ENCODE measurements around the gene RASL10A. TPM values are rescaled to one million over a fixed set of nuclear protein-coding genes. Genes with fewer than 3 reads are reported as not detected.
A peak's percentile ranks its signal among the peaks of the same experiment; 100 is the strongest.

The RASL10A gene
- total RNA-seq, 1 experiment from 2014 or later = 1.6 TPM

DNA sequence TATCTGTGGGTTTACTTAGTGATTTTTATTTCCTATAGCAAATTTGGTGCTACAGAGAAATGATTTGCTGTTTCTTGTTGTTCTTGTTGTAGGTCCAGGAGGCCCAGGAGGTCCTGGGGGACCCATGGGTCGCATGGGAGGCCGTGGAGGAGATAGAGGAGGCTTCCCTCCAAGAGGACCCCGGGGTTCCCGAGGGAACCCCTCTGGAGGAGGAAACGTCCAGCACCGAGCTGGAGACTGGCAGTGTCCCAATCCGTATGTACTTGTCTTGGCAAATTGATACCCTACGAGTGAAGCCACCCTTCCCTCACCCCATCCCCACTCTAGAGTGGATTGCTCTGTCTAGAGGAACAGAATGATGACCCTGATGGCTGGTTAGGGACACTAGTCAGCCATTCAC lies 16.9 kb downstream of the RASL10A start:
- Mint-ChIP-seq H3K4me1 (ENCODE audit: low read depth, unreplicated experiment) (no peaks in the 10 kb centered on the region), H3K4me3 (ENCODE audit: low read depth, unreplicated experiment) (no peak overlapping the region), H3K27ac (ENCODE audit: unreplicated experiment) (peak overlapping the region; percentile 1), H3K27me3 (ENCODE audit: unreplicated experiment) (no peaks in the 10 kb centered on the region), H3K36me3 (ENCODE audit: insufficient read depth, unreplicated experiment) (peaks cover 88% of the 10 kb centered on the region), H3K9me3 (ENCODE audit: low read depth, unreplicated experiment) (no peaks in the 10 kb centered on the region)
- CTCF ChIA-PET = interaction anchor here (0.6 kb wide), 2 partner anchors 47 to 293 kb away, joined by 5 to 6 read pairs; no protein-coding TSS in a partner anchor
- intact Hi-C loops (cut with micrococcal nuclease; ENCODE audit: unreplicated experiment) = no loop called here
- TF ChIP-seq, protein P1, sequence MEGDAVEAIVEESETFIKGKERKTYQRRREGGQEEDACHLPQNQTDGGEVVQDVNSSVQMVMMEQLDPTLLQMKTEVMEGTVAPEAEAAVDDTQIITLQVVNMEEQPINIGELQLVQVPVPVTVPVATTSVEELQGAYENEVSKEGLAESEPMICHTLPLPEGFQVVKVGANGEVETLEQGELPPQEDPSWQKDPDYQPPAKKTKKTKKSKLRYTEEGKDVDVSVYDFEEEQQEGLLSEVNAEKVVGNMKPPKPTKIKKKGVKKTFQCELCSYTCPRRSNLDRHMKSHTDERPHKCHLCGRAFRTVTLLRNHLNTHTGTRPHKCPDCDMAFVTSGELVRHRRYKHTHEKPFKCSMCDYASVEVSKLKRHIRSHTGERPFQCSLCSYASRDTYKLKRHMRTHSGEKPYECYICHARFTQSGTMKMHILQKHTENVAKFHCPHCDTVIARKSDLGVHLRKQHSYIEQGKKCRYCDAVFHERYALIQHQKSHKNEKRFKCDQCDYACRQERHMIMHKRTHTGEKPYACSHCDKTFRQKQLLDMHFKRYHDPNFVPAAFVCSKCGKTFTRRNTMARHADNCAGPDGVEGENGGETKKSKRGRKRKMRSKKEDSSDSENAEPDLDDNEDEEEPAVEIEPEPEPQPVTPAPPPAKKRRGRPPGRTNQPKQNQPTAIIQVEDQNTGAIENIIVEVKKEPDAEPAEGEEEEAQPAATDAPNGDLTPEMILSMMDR (IDR thresholded peaks at IDR 0.05; ENCODE audit: unreplicated experiment) = no peak
- DNase-seq = no peak
- no TSS peak for BruUV-seq (replicated peaks)

DNA sequence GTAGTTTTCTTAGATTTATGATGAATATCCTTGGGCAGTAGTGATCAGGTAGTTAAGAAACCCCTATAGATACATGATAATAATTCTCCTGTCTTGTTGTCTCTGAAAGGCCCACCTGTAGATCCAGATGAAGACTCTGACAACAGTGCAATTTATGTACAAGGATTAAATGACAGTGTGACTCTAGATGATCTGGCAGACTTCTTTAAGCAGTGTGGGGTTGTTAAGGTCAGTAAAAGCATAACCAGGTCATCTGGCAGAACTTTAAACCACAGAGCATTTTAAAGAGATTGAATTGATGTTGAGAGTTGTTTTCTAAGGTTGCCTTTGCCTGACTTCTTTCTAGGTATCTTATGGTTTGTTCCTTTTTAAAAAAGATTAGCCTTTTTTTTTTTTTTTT lies 23.1 kb downstream of the RASL10A start:
- no peak for DNase-seq
- TF ChIP-seq, protein P1 (IDR thresholded peaks at IDR 0.05; ENCODE audit: unreplicated experiment) = no peak
- no peaks in the 10 kb centered on the region for H3K9me3 Mint-ChIP-seq (ENCODE audit: low read depth, unreplicated experiment)
- CTCF ChIA-PET = no interaction called here
- H3K36me3 Mint-ChIP-seq (ENCODE audit: insufficient read depth, unreplicated experiment) = peaks cover 89% of the 10 kb centered on the region
- H3K4me3 Mint-ChIP-seq (ENCODE audit: low read depth, unreplicated experiment) = no peak overlapping the region
- BruUV-seq (replicated peaks) = no TSS peak
- H3K27ac Mint-ChIP-seq (ENCODE audit: unreplicated experiment) = no peak overlapping the region
- intact Hi-C loops (cut with micrococcal nuclease; ENCODE audit: unreplicated experiment) = no loop called here
- no peaks in the 10 kb centered on the region for H3K4me1 Mint-ChIP-seq (ENCODE audit: low read depth, unreplicated experiment)
- no peaks in the 10 kb centered on the region for H3K27me3 Mint-ChIP-seq (ENCODE audit: unreplicated experiment)

DNA sequence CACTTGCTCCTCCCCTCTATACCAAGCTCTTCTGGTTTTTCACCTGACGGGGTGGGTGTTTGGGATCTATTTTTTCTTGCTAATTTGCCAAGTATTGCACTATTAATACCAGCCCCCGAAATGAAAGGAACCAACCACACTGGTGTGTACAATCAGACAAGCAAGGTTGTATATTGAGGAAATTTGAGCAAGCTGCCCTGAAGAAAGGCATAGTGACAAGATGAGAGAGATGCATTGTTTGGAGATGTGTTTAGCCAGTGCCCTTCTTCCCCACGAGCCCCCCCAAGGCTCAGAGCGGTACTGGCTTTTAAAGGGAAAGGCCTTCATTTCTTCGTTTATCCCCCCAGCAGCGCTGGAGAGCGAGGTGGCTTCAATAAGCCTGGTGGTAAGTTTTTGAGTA lies 24.3 kb downstream of the RASL10A start:
- no peaks in the 10 kb centered on the region for H3K27me3 Mint-ChIP-seq (ENCODE audit: unreplicated experiment)
- intact Hi-C loops (cut with micrococcal nuclease; ENCODE audit: unreplicated experiment) = no loop called here
- no peak overlapping the region for H3K27ac Mint-ChIP-seq (ENCODE audit: unreplicated experiment)
- DNase-seq = no peak
- no TSS peak for BruUV-seq (replicated peaks)
- H3K4me1 Mint-ChIP-seq (ENCODE audit: low read depth, unreplicated experiment) = no peaks in the 10 kb centered on the region
- CTCF ChIA-PET = no interaction called here
- H3K4me3 Mint-ChIP-seq (ENCODE audit: low read depth, unreplicated experiment) = no peak overlapping the region
- H3K9me3 Mint-ChIP-seq (ENCODE audit: low read depth, unreplicated experiment) = no peaks in the 10 kb centered on the region
- TF ChIP-seq, protein P1 (IDR thresholded peaks at IDR 0.05; ENCODE audit: unreplicated experiment) = no peak
- H3K36me3 Mint-ChIP-seq (ENCODE audit: insufficient read depth, unreplicated experiment) = peaks cover 89% of the 10 kb centered on the region

DNA sequence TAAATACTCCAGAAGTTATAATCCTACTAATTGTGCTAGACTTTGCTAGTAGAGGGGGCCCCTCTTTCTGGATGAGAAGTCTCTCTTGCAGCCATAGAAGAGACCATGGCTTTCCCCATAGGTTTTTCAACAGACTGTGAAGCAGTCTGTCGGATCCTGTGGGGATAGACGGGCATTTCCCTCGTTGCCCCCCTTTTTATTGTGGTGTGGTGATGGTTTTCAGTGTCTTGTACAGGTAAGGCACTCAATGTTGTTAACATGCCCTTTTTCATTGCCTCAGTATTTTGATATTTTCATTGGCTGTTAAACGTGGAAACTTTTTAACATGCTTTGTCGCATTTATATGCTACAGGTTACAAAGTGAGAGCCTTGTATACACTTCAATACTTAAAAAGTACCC lies 25.4 kb downstream of the RASL10A start:
- no peaks in the 10 kb centered on the region for H3K4me1 Mint-ChIP-seq (ENCODE audit: low read depth, unreplicated experiment)
- no peaks in the 10 kb centered on the region for H3K9me3 Mint-ChIP-seq (ENCODE audit: low read depth, unreplicated experiment)
- TF ChIP-seq, protein P1 (IDR thresholded peaks at IDR 0.05; ENCODE audit: unreplicated experiment) = no peak
- intact Hi-C loops (cut with micrococcal nuclease; ENCODE audit: unreplicated experiment) = no loop called here
- H3K4me3 Mint-ChIP-seq (ENCODE audit: low read depth, unreplicated experiment) = no peak overlapping the region
- BruUV-seq (replicated peaks) = no TSS peak
- H3K27me3 Mint-ChIP-seq (ENCODE audit: unreplicated experiment) = no peaks in the 10 kb centered on the region
- H3K36me3 Mint-ChIP-seq (ENCODE audit: insufficient read depth, unreplicated experiment) = peaks cover 90% of the 10 kb centered on the region
- no peak overlapping the region for H3K27ac Mint-ChIP-seq (ENCODE audit: unreplicated experiment)
- no peak for DNase-seq
- CTCF ChIA-PET = no interaction called here
